PC-3 (cell line): ENCODE measurements around the gene PEPD. TPM values are rescaled to one million over a fixed set of nuclear protein-coding genes. Genes with fewer than 3 reads are reported as not detected.

Source experiments
- ATAC-seq: fragments of 200-7000 bp; cut with Tn5 transposase; 2 replicates; pipeline ENCODE4 v1.9.1; 2020; ENCODE audit warnings: mild to moderate bottlenecking, moderate library complexity
- BruUV-seq: library from RNA; stranded (reverse); fragments of 400-500 nt; replicated peaks from 2 replicates; lab custom pipeline; 2021; lab: Mats Ljungman, UMichigan
- CTCF ChIA-PET: fragments of 300-600 bp; sonication (Branson Sonifier 250); formaldehyde crosslinking; loops from one replicate; lab custom pipeline; 2022; ENCODE audit warnings: antibody characterized with exemption; lab: Charles Lee
- POLR2A ChIA-PET: fragments of 300-600 bp; sonication (Branson Sonifier 250); formaldehyde crosslinking; loops from one replicate; lab custom pipeline; 2022; ENCODE audit warnings: antibody characterized with exemption; ENCODE audit not compliant: unreplicated experiment; lab: Charles Lee
- DNase-seq: peaks from one replicate; pipeline ENCODE4 v3.0.0-alpha.2; 2015
- H2AFZ ChIP-seq: fragments of 300-600 bp; sonication (generic); 2 replicates; pipeline ENCODE4 v1.6.0; 2016; ENCODE audit warnings: antibody characterized with exemption, low read length
- H3F3A ChIP-seq: fragments of 300-600 bp; sonication (generic); one replicate; pipeline ENCODE4 v1.6.0; 2017; ENCODE audit warnings: antibody characterized with exemption, low read length, control low read depth, mild to moderate bottlenecking; ENCODE audit not compliant: unreplicated experiment
- H3K27ac ChIP-seq: fragments of 300-600 bp; sonication (generic); 2 replicates; pipeline ENCODE4 v1.5.1; 2016; ENCODE audit warnings: mild to moderate bottlenecking, low read length
- H3K27me3 ChIP-seq: fragments of 300-600 bp; sonication (generic); 2 replicates; pipeline ENCODE4 v1.6.1; 2016; ENCODE audit warnings: low read length, mixed read lengths
- H3K36me3 ChIP-seq: fragments of 300-600 bp; sonication (generic); 2 replicates; pipeline ENCODE4 v1.6.1; 2016; ENCODE audit warnings: low read depth, mixed run types, low read length, mixed read lengths
- H3K4me1 ChIP-seq: fragments of 300-600 bp; sonication (generic); 2 replicates; pipeline ENCODE4 v1.5.1; 2016; ENCODE audit warnings: low read length; ENCODE audit not compliant: insufficient read depth
- H3K4me2 ChIP-seq: fragments of 300-600 bp; sonication (generic); 2 replicates; pipeline ENCODE4 v1.6.0; 2016; ENCODE audit warnings: low read length
- H3K4me3 ChIP-seq: fragments of 300-600 bp; sonication (generic); 2 replicates; pipeline ENCODE4 v1.5.1; 2016; ENCODE audit warnings: mild to moderate bottlenecking, low read length, mixed read lengths
- H3K79me2 ChIP-seq: fragments of 300-600 bp; sonication (generic); 2 replicates; pipeline ENCODE4 v1.6.1; 2017; ENCODE audit warnings: low read length, mixed read lengths
- H3K9ac ChIP-seq: fragments of 300-600 bp; sonication (generic); 2 replicates; pipeline ENCODE4 v1.6.0; 2016; ENCODE audit warnings: mild to moderate bottlenecking, low read length
- H3K9me2 ChIP-seq: fragments of 300-600 bp; sonication (generic); replicated peaks from 2 replicates; pipeline ENCODE4 v1.6.1; 2016; ENCODE audit warnings: mixed run types, low read length, mixed read lengths
- H3K9me3 ChIP-seq: fragments of 300-600 bp; sonication (generic); 2 replicates; pipeline ENCODE4 v1.6.1; 2016; ENCODE audit warnings: low read length, mixed read lengths
- H4K20me1 ChIP-seq: fragments of 300-600 bp; sonication (generic); 2 replicates; pipeline ENCODE4 v1.6.1; 2016; ENCODE audit warnings: low read length, mixed read lengths
- EZH2 ChIP-seq: fragments of 300-600 bp; sonication (generic); IDR thresholded peaks from one replicate; pipeline ENCODE4 v1.6.1; 2017; ENCODE audit warnings: antibody characterized with exemption, mild to moderate bottlenecking, low read length; ENCODE audit not compliant: unreplicated experiment
- EZH2phosphoT487 ChIP-seq: fragments of 300-600 bp; sonication (generic); IDR thresholded peaks from 2 replicates; pipeline ENCODE4 v1.6.1; 2018; ENCODE audit warnings: mild to moderate bottlenecking, antibody characterized with exemption, low read length, borderline replicate concordance
- intact Hi-C: fragments of 100-400 bp; cut with micrococcal nuclease; formaldehyde crosslinking; loops from 2 replicates; pipeline ENCODE4 v1.9.0; 2023
- total RNA-seq: library from RNA; depleted of rRNA; stranded (reverse); fragments of >200 nt; gene quantifications from 2 replicates; pipeline ENCODE4 v1.2.3, GENCODE V29; 2014
- TF ChIP-seq, protein P1 (sequence below): fragments of 300-600 bp; sonication (generic); conservative IDR thresholded peaks from 2 replicates; pipeline ENCODE4 v1.5.1; 2017; ENCODE audit warnings: antibody characterized with exemption, low read depth, mild to moderate bottlenecking, low read length

The PEPD gene
- total RNA-seq, 1 experiment from 2014 or later: 53.4 TPM

GRCh38 chr19:33449799-33450198 is 71.8 kb downstream of the PEPD start:
- POLR2A ChIA-PET: no interaction called here
- Histone ChIP-seq H3F3A (no peaks in the 10 kb centered on the region), H3K4me3 (no peak overlapping the region), H3K27me3 (no peaks in the 10 kb centered on the region), H3K27ac (no peak overlapping the region), H3K9me3 (no peaks in the 10 kb centered on the region), H3K4me1 (no peaks in the 10 kb centered on the region), H2AFZ (no peak overlapping the region), H4K20me1 (no peaks in the 10 kb centered on the region), H3K9ac (no peak overlapping the region), H3K36me3 (no peaks in the 10 kb centered on the region), H3K9me2 (no peaks in the 10 kb centered on the region), H3K79me2 (no peaks in the 10 kb centered on the region), H3K4me2 (no peak overlapping the region)
- TF ChIP-seq EZH2phosphoT487 (no peak), EZH2 (no peak)
- TF ChIP-seq, protein P1, sequence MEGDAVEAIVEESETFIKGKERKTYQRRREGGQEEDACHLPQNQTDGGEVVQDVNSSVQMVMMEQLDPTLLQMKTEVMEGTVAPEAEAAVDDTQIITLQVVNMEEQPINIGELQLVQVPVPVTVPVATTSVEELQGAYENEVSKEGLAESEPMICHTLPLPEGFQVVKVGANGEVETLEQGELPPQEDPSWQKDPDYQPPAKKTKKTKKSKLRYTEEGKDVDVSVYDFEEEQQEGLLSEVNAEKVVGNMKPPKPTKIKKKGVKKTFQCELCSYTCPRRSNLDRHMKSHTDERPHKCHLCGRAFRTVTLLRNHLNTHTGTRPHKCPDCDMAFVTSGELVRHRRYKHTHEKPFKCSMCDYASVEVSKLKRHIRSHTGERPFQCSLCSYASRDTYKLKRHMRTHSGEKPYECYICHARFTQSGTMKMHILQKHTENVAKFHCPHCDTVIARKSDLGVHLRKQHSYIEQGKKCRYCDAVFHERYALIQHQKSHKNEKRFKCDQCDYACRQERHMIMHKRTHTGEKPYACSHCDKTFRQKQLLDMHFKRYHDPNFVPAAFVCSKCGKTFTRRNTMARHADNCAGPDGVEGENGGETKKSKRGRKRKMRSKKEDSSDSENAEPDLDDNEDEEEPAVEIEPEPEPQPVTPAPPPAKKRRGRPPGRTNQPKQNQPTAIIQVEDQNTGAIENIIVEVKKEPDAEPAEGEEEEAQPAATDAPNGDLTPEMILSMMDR: no peak
- intact Hi-C loops: no loop called here
- DNase-seq (no peak), ATAC-seq (no peak)
- no TSS peak for BruUV-seq
- CTCF ChIA-PET: no interaction called here

- Histone ChIP-seq H3F3A (no peaks in the 10 kb centered on the region), H4K20me1 (no peaks in the 10 kb centered on the region), H3K9me2 (no peaks in the 10 kb centered on the region), H3K27me3 (no peaks in the 10 kb centered on the region), H3K4me3 (no peak overlapping the region), H3K9ac (no peak overlapping the region), H3K4me2 (no peak overlapping the region), H3K79me2 (no peaks in the 10 kb centered on the region), H3K4me1 (no peaks in the 10 kb centered on the region), H3K36me3 (no peaks in the 10 kb centered on the region), H3K9me3 (no peaks in the 10 kb centered on the region), H3K27ac (no peak overlapping the region), H2AFZ (no peak overlapping the region)
- ChIA-PET CTCF (no interaction called here), POLR2A (no interaction called here)
- intact Hi-C loops: no loop called here
- TF ChIP-seq EZH2: no peak
- no peak for TF ChIP-seq EZH2phosphoT487
- TF ChIP-seq, protein P1: no peak
- BruUV-seq: no TSS peak
- ATAC-seq (no peak), DNase-seq (no peak)
Observed at GRCh38 chr19:33448159-33448516, 73.5 kb downstream of the PEPD start.

DNA sequence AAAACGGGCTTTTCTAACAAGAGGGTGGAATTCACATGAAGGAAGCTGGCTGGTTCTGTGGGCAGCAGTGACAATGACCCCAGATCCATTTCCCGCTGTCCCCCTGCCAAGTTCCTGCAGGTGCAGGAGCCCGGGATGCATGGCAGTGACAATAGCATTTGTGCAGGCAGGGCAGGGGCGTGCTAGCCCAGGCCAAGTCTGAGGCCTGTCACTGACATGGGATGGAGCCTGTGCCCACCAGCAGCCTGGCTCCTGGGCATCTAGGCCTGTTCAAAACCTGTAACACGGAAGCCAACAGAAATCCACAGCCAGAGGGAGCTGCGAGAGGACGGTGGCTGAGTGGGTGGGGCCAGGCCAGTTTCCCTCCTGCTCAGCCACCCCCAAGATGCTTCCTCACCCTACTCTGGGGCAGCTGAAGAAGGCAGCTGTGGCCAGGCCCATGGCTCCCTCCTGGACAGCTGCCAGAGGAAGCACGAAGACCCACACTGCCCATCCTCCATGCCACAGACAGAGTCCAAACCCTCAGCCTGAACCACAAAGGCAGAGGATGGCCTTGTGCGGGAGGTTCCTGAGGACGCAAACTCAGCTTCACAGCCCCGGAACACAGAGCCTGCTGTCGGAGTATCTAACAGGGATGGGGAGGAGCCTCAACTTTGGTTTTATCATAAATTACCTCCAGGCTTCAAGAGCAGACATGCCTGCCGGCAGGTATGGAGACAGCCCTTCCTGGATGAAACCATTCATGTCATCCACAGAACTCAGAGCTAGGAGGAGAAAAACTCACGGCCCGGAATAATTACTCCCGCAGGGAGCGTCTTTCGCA is 74.0 kb downstream of the PEPD start:
- no peak overlapping the region for H3K9ac ChIP-seq
- no peaks in the 10 kb centered on the region for H3K9me2 ChIP-seq
- DNase-seq: no peak
- no peaks in the 10 kb centered on the region for H3F3A ChIP-seq
- no peak overlapping the region for H2AFZ ChIP-seq
- H3K9me3 ChIP-seq: no peaks in the 10 kb centered on the region
- no peak overlapping the region for H3K4me2 ChIP-seq
- H3K4me1 ChIP-seq: no peaks in the 10 kb centered on the region
- H3K79me2 ChIP-seq: no peaks in the 10 kb centered on the region
- intact Hi-C loops: no loop called here
- ATAC-seq: no peak
- H3K4me3 ChIP-seq: no peak overlapping the region
- no peaks in the 10 kb centered on the region for H3K27me3 ChIP-seq
- ChIA-PET POLR2A (no interaction called here), CTCF (no interaction called here)
- no peaks in the 10 kb centered on the region for H3K36me3 ChIP-seq
- no peaks in the 10 kb centered on the region for H4K20me1 ChIP-seq
- BruUV-seq: no TSS peak
- no peak overlapping the region for H3K27ac ChIP-seq
- TF ChIP-seq EZH2: no peak
- TF ChIP-seq, protein P1: no peak
- TF ChIP-seq EZH2phosphoT487: no peak
